GM12874 (cell line): Measurements from ENCODE around the gene GRAMD1C.

Experiments
- TF ChIP-seq, protein P1 (sequence below): IDR thresholded peaks from 2 replicates; pipeline ENCODE4 v1.5.1; 2011; ENCODE audit warnings: low read depth, mild to moderate bottlenecking, control low read depth, low read length, moderate library complexity; ENCODE audit not compliant: insufficient read depth

The GRAMD1C gene

DNA sequence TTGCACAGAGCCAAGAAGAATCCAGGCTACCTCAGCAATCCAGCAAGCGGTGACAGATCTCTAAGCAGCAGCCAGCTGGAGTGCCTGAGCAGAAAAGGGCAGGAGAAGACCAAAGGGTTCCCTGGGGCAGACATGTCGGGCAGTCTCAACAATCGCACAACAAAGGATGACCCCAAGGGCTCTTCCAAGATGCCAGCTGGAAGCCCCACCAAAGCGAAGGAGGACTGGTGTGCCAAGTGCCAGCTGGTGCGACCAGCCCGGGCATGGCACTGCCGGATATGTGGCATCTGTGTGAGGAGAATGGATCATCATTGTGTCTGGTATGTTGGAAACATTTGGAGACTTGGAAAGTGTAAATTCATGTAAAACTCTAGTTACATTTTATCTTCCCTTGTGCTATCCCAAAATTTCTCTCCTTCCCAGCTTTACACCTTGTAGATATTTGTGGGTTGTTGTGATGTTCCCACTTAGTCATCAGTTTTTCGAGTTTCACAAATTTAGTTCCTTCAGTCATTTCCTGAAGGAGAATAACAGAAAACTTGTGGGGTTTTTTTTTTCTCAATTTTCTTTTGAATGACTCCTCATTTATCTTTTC, 115.6 kb downstream of the GRAMD1C start:
- TF ChIP-seq, protein P1, sequence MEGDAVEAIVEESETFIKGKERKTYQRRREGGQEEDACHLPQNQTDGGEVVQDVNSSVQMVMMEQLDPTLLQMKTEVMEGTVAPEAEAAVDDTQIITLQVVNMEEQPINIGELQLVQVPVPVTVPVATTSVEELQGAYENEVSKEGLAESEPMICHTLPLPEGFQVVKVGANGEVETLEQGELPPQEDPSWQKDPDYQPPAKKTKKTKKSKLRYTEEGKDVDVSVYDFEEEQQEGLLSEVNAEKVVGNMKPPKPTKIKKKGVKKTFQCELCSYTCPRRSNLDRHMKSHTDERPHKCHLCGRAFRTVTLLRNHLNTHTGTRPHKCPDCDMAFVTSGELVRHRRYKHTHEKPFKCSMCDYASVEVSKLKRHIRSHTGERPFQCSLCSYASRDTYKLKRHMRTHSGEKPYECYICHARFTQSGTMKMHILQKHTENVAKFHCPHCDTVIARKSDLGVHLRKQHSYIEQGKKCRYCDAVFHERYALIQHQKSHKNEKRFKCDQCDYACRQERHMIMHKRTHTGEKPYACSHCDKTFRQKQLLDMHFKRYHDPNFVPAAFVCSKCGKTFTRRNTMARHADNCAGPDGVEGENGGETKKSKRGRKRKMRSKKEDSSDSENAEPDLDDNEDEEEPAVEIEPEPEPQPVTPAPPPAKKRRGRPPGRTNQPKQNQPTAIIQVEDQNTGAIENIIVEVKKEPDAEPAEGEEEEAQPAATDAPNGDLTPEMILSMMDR: no peak

DNA sequence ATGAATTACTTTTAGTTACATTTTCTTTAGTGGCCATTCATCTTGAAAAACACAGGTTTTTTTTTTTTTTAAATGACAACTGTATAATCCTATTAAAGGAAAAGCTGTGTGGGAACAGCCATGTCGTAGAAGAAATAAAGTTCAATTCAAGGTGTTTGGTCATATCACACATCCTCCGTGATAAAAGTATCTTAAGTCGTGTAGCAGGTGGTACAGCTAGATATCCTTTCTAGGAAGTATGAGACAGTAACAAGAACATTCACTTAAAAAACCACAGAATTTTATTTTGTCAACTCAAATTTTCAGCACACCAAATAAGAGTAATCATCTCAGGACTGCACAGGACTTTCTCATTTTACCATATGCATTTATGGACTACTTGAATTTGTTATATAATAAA, 125.3 kb downstream of the GRAMD1C start:
- TF ChIP-seq, protein P1: no peak

DNA sequence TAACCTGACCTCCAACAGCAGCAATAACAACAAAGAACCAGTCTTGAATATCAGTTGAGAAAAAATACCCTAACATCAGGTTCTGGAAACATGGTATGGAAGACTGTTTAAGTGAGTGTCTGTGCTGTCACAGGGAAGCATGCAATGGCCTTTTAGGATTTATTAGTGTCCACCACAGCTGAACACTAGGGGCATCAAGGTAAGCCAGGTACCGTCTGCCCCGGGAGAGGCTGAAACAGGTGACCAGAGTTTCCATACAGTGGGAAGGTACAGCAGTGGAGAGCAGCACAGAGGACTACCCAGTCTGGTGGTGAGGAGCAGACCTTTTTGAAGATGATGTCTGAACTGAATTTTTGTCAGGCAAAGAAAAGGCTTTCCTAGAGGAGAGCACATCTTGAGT, 127.6 kb downstream of the GRAMD1C start:
- TF ChIP-seq, protein P1: no peak

DNA sequence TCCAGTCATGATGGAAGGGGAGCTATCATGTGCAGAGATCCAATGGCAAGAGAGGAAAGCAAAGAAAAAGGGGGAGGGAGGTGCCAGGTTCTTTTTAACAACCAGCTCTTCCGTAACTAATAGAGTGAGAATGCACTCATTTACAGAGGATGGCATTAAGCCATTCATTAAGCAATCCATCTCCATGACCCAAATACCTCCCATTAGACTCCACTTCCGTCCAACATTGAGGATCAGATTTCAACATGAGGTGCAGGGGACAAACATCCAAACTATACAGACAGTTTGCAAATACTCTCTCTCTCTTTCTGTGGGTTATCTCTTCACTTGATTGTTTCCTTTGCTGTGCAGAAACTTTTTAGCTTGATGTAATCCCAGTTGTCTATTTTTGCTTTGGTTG, 130.4 kb downstream of the GRAMD1C start:
- TF ChIP-seq, protein P1: no peak

DNA sequence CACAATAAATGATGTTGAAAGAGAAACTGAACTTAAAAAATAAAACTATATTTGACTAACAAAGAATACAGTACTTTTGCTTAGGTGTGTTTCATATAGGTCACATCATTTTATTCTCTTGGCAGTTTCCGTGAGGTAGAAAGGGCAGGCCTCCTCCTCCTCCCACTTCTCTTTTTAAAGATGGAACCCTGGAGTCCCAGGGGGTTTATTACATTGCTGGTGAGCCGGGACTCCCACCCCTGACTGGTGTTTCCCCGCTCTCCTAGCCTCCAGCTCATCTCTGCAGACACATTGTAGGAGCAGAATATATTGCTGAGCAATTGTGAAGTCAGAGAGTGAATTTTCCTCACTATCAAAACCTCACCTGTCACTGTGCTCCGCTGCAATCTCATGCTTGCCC, 139.2 kb downstream of the GRAMD1C start:
- TF ChIP-seq, protein P1: no peak

DNA sequence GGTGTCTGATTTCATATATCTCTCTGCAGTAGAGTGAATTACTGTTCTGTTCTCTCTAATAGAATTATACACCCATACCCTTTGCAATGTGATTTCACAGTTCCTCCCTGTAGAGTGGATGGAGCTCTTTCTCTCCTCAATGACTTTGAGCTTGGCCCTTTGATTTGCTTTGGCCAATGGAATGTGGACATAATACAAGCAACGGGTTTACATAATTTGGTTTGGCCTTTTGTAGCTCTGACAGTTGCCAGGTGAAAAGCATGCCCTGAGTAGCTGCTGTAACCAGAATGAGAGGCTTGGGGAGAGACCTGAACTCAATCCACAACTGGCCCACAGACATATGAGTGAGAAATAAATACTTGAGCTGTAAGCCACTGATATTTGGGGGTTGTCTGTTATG, 141.3 kb downstream of the GRAMD1C start:
- TF ChIP-seq, protein P1: no peak

DNA sequence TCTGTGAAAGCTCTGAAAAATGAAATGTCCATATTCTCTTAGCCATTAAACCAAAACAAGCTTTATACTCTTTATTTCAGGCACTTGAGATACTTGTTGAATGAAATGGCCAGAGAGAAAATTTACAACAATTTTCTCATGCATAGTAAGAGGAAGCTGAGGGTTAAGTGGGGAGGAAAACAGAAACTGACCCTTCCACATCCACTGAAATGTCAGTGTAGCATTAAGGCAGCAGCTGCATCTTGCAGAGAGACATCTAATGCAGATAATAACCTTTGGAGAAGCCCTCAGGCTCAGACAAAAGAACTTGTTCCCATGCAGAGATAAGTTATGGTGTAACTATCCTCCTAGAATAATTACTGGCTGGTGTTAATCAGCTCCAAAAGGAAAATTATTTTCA, 143.2 kb downstream of the GRAMD1C start:
- TF ChIP-seq, protein P1: no peak
